ENCODE measurements around the gene CNOT6L. TPM values are rescaled to one million over a fixed set of nuclear protein-coding genes. Genes with fewer than 3 reads are reported as not detected.

The CNOT6L gene
- total and polyA plus RNA-seq, 2 of the 13 experiments (the other 11 are each of a cell fraction or from before 2014, with no cell fraction given), result 7.9 to 13.5 TPM

- H2AFZ ChIP-seq (ENCODE audit: low read length), result no peak overlapping the region
- ChIA-PET POLR2A (no interaction called here), CTCF (ENCODE audit: low intra/inter-chr PET ratio, low total read pairs) (no interaction called here)
- no peak overlapping the region for H3K4me3 ChIP-seq (replicated peaks in 1 of 3; ENCODE audit: insufficient read depth in 1 of 3, low read depth in 2 of 3, low read length in 3 of 3)
- no TSS peak for BruUV-seq (replicated peaks)
- H3K4me1 ChIP-seq (ENCODE audit: insufficient read depth, low read length), result peaks cover 31% of the 10 kb centered on the region
- no peak overlapping the region for H3K4me2 ChIP-seq (ENCODE audit: low read depth, low read length)
- FAIRE-seq (no peak), DNase-seq (ENCODE audit: low spot score) (no peak), ATAC-seq (no peak)
- H3K79me2 ChIP-seq (ENCODE audit: insufficient read depth, low read length), result peaks cover 88% of the 10 kb centered on the region
- H3K9ac ChIP-seq (ENCODE audit: insufficient read depth, low read depth, low read length), result no peak overlapping the region
- intact Hi-C loops (cut with micrococcal nuclease; ENCODE audit: unreplicated experiment) (no loop called here), in situ Hi-C loops (cut with HindIII; ENCODE audit: extremely low pct_ligation_motif_present, low pct_unique_long_range_greater_than_20kb) (no loop called here)
- no peaks in the 10 kb centered on the region for H3K36me3 ChIP-seq (replicated peaks in 1 of 2; ENCODE audit: control insufficient read depth in 1 of 2, insufficient read depth in 2 of 2, low read length in 2 of 2)
- TF ChIP-seq WIZ (CRISPR knock-in tag; IDR thresholded peaks at IDR 0.05), result no peak
- no peaks in the 10 kb centered on the region for H3K9me3 ChIP-seq (ENCODE audit: low read length)
- H3K27ac ChIP-seq (ENCODE audit: extremely low read length, insufficient read depth, low read length), result no peak overlapping the region
- H3K27me3 ChIP-seq (ENCODE audit: control insufficient read depth in 1 of 2, insufficient read depth in 2 of 2, low read length in 2 of 2), result no peaks in the 10 kb centered on the region
- peaks cover 16% of the 10 kb centered on the region for H4K20me1 ChIP-seq (ENCODE audit: insufficient read depth, low read length)
Measured at GRCh38 chr4:77802402-77802801, 16.8 kb downstream of the CNOT6L start.

DNA sequence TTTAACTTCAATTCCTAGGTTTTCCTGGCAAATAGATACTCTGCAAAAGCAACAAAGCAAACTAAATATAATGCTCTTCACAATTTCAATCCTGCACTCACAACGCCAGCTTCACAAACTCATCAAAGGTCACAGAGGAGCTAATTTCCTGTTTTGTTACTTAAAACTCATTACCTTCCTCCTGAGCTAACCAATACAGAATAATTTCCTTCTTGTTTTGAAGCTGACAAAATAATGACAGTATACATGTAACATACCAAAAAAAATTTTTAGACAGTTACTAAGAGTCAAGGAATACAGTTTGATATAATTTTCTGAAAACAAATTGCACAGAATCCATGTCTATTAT is 17.9 kb downstream of the CNOT6L start:
- BruUV-seq (replicated peaks), result no TSS peak
- TF ChIP-seq RERE (CRISPR knock-in tag; IDR thresholded peaks at IDR 0.05; ENCODE audit: low read depth), result no peak
- no peak for TF ChIP-seq TOE1 (CRISPR knock-in tag; IDR thresholded peaks at IDR 0.05)
- TF ChIP-seq ARID2 (CRISPR knock-in tag; IDR thresholded peaks at IDR 0.05; ENCODE audit: borderline replicate concordance), result no peak
- no peak for TF ChIP-seq ZNF644 (CRISPR knock-in tag; IDR thresholded peaks at IDR 0.05; ENCODE audit: low read depth)
- TF ChIP-seq SRSF4 (IDR thresholded peaks at IDR 0.05; ENCODE audit: low read depth, low read length, poor library complexity, severe bottlenecking), result no peak
- TF ChIP-seq PHF5A (CRISPR knock-in tag; IDR thresholded peaks at IDR 0.05; ENCODE audit: low read depth, unreplicated experiment), result no peak
- POLR2A ChIA-PET, result no interaction called here
- Histone ChIP-seq H3K79me2 (ENCODE audit: insufficient read depth, low read length) (peaks cover 86% of the 10 kb centered on the region), H2AFZ (ENCODE audit: low read length) (no peak overlapping the region), H3K36me3 (replicated peaks in 1 of 2; ENCODE audit: control insufficient read depth in 1 of 2, insufficient read depth in 2 of 2, low read length in 2 of 2) (no peaks in the 10 kb centered on the region), H3K4me2 (ENCODE audit: low read depth, low read length) (no peak overlapping the region), H4K20me1 (ENCODE audit: insufficient read depth, low read length) (peaks cover 19% of the 10 kb centered on the region), H3K9ac (ENCODE audit: insufficient read depth, low read depth, low read length) (no peak overlapping the region), H3K9me3 (ENCODE audit: low read length) (no peaks in the 10 kb centered on the region), H3K4me3 (replicated peaks in 1 of 3; ENCODE audit: insufficient read depth in 1 of 3, low read depth in 2 of 3, low read length in 3 of 3) (no peak overlapping the region), H3K4me1 (ENCODE audit: insufficient read depth, low read length) (peaks cover 36% of the 10 kb centered on the region), H3K27ac (ENCODE audit: extremely low read length, insufficient read depth, low read length) (no peak overlapping the region), H3K27me3 (ENCODE audit: control insufficient read depth in 1 of 2, insufficient read depth in 2 of 2, low read length in 2 of 2) (no peaks in the 10 kb centered on the region)
- CTCF ChIA-PET (ENCODE audit: low intra/inter-chr PET ratio, low total read pairs), result no interaction called here
- FAIRE-seq, result no peak
- in situ Hi-C loops (cut with HindIII; ENCODE audit: extremely low pct_ligation_motif_present, low pct_unique_long_range_greater_than_20kb) (no loop called here), intact Hi-C loops (cut with micrococcal nuclease; ENCODE audit: unreplicated experiment) (no loop called here)
- WGBS (ENCODE audit: low lambda C conversion rate), result 91% methylated on average over 1 of the region's 1 CpG
- no peak for DNase-seq (ENCODE audit: low spot score)
- ATAC-seq, result no peak
